Stimulated activated CD4-positive, alpha-beta T cell treated with anti-CD3 and anti-CD28 coated beads, Interleukin-1b, Interleukin-23, amount 100 ng/mL, for 48 hours (primary cell): ENCODE measurements around the gene SAMD11.
A peak's percentile ranks its signal among the peaks of the same experiment; 100 is the strongest.
"Not testable (repeated sequence)": the region's sequence is repeated elsewhere in the genome, so short reads cannot be mapped to it uniquely, and the experiment has no call there.

Experiments used
- DNase-seq: peaks from one replicate; pipeline ENCODE4 v3.0.0-alpha.2; 2020

SAMD11 gene

GRCh38 chr1:923131-923990 lies at the start of gene SAMD11:
Gene SAMD11, plus strand, starts transcription at chr1:923923. Its CDS starts 509 bp downstream, at chr1:924432.
- peak; percentile 33 for DNase-seq

GRCh38 chr1:876428-877208 lies 47.1 kb upstream of the SAMD11 start:
- not testable (repeated sequence) for DNase-seq

- not testable (repeated sequence) for DNase-seq
Observed at GRCh38 chr1:877209-877986, 46.3 kb upstream of the SAMD11 start.

GRCh38 chr1:880511-880910 lies 43.2 kb upstream of the SAMD11 start:
- not testable (repeated sequence) for DNase-seq

DNA sequence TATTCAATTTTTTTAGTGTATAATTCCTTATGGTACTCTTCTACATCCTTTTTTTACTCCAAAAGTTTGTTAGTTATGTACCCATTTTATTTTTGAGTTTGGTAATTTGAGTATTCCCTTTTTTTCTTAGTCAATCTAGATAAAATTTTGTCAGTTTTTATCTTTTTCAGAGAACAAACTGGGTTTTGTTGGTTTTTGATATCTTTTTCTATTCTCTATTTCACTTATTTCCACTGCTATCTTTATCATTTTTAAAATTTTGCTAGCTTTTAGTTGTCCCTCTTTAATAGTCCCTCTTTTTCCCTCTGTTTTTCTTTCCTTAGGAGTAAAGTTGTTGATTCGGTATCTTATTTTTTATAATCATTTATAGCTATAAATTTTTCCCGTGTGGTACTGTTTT lies 42.8 kb upstream of the SAMD11 start:
- not testable (repeated sequence) for DNase-seq

- DNase-seq = no peak
Observed at GRCh38 chr1:886311-886710, 37.4 kb upstream of the SAMD11 start.

GRCh38 chr1:886760-887159 lies 37.0 kb upstream of the SAMD11 start:
- no peak for DNase-seq

GRCh38 chr1:888297-888696 lies 35.4 kb upstream of the SAMD11 start:
- DNase-seq = no peak

DNA sequence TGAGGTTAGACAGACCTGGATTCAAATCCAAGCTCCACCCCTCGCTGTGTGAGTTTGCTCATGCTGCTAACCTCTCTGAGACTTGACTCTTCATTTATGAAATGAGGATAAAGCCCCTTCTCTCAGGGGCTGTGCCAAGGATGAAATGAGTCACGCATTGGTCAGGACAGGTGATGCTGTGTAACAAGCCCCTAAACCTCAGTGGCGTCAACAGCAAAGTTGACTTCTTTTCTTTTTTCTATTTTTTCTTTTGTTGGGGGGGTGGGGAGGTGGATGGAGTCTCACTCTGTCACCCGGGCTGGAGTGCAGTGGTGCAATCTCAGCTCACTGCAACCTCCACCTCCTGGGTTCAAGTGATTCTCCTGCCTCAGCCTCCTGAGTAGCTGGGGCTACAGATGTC lies 33.9 kb upstream of the SAMD11 start:
- DNase-seq = not testable (repeated sequence)

- not testable (repeated sequence) for DNase-seq
Observed at GRCh38 chr1:890234-890633, 33.5 kb upstream of the SAMD11 start.

DNA sequence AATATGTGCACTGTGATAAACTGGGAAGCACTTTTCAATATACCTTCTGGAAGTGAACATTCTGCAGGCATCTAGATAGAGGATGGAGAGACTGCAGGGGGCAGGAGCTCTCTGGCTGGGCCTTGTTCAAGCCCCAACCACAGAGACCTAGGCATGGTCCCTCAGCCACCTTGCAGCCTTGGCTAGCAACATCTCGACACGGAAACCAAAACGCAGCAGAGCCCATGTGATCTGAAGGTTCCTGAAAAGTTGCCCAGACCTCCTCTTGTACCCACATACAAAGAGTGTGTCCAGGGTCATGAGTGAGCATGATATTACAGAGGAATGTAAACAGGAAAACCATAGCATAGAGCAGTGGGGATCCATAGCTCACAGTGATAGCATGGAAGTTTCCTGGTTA lies 33.1 kb upstream of the SAMD11 start:
- DNase-seq = no peak

DNA sequence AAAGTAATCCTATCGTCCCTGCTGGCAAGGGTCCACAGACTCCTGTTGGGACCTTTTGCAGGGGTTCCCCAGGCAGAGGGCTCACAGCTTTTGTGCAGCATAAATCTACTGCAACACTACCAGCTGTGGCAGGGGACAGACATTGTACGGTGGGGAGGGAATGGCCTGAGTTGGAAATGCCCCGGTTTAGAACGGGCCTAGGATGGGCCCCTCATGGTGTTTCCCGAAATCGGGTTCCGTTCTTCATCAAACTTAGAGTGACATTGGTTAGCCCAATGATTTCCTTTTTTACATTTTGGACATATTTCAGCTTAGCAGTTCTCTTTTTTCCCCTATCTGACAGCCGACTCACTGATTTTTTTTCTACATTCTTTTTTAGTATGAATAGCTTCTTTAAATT lies 26.5 kb upstream of the SAMD11 start:
- DNase-seq = no peak

DNA sequence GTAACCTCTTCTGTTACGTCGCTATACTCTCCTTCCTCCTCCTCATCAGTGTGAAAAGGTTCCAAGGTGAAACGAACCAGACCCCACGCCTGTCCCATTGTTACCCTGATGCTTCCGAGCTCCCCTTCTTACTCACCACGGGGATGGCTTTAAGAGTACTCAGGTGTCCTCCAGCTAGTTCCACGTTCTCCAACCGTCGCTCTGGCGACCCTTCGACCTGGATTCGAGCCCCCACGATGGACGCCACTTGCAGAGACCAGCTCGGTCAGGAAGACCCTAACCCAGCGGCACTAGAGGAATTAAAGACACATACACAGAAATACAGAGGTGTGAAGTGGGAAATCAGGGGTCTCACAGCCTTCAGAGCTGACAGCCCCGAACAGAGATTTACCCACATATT lies 25.8 kb upstream of the SAMD11 start:
- DNase-seq = not testable (repeated sequence)

GRCh38 chr1:899636-900317 lies 23.9 kb upstream of the SAMD11 start:
- no peak for DNase-seq

DNA sequence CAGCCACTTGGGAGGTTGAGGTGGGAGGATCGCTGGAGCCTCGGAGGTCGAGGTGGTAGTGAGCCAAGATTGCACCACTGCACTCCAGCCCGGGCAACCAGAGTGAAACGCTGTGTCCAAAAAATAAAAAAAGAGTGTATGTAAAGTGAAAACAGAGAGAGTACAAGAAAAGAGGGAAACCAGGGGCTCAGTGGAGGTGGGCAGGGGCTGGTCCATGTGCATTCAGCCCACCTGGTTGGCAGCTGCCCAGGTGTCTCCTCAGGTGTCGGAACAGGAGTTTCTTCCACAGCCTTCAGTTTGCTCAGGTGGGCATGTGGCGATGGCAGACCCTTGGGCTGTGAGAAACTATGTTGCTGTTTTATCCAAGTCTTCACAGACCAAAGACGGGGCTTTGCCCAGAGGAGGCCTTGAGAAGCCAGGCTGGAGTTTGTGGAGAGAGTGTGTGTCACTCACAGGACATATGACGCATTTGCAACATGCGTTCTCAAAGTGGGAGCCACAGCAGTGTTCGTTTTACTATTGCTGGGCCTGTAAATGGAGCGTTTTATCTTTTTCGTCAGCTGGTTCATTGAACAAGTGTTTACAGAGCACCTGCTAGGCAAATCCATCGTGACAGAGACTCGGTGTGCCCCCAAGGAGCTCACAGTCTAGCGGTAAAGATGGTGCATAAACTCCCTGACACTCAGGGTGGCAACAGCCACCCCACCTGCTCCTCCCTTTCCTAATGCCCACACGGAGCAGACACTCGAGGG lies 22.4 kb upstream of the SAMD11 start:
- no peak for DNase-seq

DNA sequence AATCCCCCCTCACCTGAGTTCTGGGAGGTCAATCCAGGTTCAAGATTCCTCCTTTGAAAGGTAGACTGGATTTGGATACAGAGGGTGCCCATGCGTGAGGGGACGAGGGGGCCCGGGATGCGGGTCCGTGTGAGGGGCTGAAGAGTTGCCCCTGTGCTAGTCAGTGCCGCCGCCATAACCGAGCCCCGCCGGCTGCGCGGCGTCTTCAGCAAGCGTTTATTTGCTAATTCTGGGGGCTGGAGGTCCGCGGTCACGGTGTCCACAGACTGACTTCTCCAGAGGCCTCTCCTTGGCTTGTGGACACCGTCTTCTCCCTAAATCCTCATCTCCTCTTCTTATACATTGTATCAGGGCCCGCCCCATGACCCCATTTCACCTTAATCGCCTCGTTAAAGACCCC lies 20.9 kb upstream of the SAMD11 start:
- no peak for DNase-seq

- DNase-seq = no peak
Observed at GRCh38 chr1:903305-903704, 20.4 kb upstream of the SAMD11 start.

DNA sequence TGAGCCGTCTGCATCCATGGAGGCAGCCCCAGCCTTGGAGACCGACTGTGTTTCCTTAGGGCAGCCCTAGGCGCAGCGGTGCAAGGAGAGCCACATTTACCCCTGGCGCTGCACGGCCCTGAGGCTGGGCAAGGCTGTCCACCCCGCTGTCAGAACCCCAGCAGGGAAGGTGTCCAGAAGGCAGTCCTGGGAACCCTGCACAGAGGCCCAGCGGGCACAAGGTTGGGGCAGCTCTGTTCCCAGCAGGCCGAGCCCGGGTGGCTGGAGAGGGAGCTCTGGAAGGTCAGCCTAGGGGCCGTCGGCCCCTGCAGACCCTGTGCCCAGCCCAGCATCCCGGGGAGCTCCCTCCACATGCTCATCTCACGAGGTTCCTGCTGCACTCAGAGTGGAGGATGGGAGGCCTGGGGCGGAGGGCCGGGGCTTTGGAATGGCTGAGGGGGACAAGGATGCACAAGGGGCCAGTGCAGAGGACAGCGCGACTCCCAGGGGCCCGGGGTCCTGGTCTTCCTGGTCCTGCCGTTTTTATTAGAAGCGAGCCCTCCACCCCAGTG lies 19.9 kb upstream of the SAMD11 start:
- no peak for DNase-seq

GRCh38 chr1:904310-904950 lies 19.3 kb upstream of the SAMD11 start:
- peak; percentile 81 for DNase-seq

DNA sequence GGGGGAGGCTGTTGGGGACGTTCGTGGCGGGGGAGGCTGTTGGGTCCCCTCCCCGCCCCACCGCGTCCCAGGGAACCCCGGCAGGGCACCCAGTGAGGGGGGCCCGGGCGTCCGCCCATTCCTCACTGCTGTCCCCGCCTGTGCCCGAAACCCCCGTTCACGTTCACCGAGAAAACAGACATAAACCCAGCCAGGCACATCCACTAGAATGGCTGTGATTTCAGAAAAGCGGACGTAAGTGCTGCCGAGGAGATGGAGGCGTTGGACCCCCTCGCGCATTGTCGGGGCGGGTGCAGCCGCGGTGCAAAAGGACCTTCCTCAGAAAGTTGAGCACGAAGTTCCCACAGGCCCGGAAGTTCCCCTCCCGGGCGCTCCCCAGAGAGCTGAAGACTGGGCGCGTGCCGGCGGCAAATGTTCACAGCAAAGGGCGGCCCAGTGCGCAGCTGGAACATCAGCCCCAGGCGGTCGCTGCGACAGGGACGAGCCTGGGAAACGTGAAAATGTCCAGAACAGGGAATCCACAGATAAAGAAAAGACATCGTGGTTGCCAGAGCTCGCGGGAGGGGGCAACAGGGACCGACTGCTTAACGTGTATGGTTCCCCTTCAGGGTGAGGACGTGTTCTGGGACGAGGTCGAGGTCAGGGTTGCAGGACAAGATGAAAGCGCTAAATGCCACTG lies 18.5 kb upstream of the SAMD11 start:
- DNase-seq = no peak
